GM03348 (cell line): ENCODE results near the gene TMEM178B.
"Not testable (repeated sequence)": the region's sequence is repeated elsewhere in the genome, so short reads cannot be mapped to it uniquely, and the experiment has no call there.

Experiments used
- DNase-seq: peaks from one replicate; pipeline ENCODE4 v3.0.0; 2012; ENCODE audit warnings: low spot score

Gene TMEM178B

DNA sequence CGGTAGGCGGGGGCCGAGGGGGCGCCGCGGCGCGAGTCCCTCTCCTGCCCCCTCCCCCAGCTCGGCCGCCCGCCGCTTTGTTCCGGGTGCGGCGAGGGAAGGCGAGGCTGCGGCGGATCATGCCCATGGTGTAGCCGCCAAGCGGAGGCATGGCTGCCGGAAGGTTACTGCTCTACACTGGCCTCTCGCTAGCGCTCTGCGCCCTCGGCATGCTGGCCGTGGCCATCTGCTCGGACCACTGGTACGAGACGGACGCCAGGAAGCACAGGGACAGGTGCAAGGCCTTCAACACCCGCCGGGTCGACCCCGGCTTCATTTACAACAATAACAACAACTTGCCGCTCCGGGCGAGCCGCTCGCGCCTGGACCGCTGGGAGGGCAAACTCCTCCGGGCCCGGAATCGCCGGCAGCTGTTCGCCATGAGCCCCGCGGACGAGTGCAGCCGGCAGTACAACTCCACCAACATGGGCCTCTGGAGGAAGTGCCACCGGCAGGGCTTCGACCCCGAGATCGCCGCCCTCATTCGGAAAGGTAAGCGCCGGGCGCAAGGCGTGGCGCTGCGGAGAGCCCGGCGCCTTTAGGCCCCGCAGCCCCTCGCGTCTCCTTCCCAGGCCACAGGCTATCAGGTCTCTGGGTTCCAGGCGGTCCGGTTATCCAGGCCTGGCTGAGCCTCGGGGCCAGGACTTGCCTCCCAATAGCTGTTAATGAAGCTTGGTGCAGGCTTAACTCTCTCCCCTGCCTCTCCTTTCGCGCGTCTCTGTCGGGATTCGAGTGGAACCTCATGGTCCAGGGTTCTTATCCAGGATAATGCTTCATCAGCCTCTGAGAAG, 513 bp downstream of the TMEM178B start:
- DNase-seq = peak; percentile 42

DNA sequence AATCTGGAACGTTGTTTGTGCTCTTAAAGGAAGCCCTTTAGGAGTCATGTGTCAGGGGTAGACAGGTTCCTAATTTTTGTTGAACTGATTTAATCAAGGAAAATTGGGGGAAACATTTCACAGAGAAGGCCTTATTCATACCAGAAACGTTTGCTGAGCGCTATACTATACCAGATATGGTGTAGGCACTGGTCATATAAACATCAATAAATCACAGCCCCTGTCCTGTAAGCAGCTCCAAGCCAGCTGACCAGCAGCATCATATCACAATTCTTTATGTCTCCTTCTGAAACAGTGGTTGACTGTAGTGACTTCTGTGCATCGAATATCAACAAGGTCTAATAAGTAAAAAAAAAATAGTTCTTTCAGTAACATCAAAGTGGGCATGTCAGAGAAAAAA, 1.1 kb downstream of the TMEM178B start:
- no peak for DNase-seq

DNA sequence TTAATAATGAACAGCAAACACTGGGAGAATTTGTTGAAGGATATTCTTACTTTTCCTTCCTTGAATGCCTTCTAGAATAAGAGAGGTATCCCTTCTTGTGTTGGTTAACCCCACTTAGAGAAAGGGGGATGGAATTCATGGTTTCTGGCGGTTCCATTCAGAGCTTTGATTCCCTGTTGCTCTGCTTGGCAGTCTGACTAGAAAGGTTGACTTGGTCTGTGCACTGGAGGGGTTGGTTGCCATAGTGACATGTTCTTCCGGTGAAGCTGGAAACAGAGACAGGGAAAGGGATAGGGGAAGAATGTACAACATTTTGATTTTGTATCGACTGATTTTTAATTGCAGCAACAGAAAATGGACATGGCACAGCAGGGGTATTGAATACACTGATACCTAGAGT, 2.5 kb downstream of the TMEM178B start:
- DNase-seq = no peak

DNA sequence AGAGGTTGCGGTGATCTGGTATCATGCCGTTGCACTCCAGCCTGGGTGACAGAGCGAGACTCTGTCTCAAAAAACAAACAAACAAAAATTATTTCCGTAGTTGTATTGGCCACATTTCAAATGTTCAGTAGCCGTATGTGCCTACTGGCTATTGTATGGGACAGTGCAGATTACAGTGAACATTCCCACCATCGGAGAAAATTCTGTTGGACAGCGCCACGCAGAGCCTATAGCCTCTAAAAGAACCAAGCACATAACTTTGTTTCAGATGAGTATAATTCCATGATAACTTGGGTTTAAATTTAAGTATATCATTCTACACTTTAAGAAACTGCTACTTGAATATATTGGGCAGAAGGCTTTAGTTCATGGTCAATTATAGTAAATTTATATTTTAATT, 5.4 kb downstream of the TMEM178B start:
- DNase-seq = no peak

GRCh38 chr7:141089490-141089889, 15.6 kb downstream of the TMEM178B start:
- DNase-seq = not testable (repeated sequence)

- DNase-seq = no peak
Measured at GRCh38 chr7:141094336-141095070, 20.6 kb downstream of the TMEM178B start.

DNA sequence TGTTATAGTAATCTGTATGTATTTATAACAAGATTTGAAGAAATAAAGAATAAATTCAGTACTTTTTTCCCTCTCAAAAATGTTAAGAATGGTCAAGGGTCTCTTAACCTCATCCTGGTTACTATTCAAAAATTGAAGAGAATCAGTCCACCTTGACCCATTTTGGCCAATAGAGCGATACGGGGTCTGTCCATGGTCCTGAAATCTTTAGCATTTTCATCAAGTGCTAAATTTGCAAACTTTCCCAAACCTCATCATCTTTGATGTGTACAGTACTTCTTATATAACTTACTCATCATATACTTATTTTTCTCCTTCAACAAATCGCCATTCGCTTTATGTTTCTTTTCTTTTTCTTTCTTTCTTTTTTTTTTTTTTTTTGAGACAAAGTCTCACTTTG, 23.6 kb downstream of the TMEM178B start:
- DNase-seq = peak; percentile 5

DNA sequence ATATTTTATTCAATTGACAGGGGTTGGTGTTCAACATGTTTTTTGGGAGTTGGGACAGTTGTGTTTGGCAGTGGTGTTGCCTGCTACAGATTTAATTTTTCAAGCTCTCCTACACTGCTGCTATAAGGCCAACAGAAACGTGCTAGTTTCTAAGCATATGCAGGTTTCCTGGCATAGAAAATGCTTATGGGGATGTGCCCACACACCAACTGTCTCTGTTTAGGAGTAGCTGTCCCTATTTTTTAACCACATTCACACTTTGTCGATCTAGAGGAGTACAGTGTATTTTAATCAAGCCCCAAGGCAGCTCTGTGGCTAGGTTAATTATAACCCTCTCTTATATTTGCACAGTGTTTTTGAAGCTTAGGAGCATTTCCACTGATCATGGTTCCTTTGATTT, 28.6 kb downstream of the TMEM178B start:
- no peak for DNase-seq

GRCh38 chr7:141103847-141104429, 30.1 kb downstream of the TMEM178B start:
- no peak for DNase-seq

DNA sequence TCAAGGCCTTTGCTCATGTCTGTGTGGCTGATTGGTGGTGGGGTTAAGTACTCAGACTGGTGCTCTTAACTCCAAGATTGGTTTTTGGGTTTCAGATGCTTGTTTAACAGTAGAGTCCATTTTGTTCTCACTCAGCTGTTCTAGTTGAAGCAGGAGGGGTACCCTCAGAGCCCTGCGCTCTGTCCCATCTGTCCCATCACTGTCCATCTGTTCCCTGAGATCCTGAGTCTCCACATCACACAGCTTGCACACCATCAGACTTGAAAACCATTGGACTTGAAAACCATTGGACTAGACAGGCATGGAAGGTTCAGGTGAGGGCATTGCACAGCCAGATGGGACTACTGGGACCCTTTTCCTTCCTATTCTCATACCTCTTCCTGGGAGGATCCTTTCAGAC, 39.3 kb downstream of the TMEM178B start:
- no peak for DNase-seq

GRCh38 chr7:141114029-141114664, 40.3 kb downstream of the TMEM178B start:
- no peak for DNase-seq

DNA sequence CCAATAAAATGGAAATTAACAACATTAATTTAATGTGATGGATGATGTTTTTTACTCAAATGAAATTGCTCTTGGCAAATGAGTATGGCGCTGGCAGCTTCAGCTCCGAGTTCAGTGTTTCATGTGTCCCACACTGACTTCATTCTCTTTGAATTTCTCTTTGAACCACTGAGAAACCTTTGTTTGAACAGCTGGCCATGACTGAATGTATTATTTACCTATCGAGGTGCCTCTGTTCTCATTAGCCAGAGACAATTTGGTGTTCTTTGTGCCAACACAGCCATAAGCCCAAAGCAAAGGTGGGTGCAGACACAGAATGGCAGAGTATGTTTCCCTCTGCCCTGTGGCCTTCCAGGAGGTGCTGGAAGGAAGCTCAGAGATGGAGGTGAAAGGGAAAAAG, 42.1 kb downstream of the TMEM178B start:
- DNase-seq = no peak

DNA sequence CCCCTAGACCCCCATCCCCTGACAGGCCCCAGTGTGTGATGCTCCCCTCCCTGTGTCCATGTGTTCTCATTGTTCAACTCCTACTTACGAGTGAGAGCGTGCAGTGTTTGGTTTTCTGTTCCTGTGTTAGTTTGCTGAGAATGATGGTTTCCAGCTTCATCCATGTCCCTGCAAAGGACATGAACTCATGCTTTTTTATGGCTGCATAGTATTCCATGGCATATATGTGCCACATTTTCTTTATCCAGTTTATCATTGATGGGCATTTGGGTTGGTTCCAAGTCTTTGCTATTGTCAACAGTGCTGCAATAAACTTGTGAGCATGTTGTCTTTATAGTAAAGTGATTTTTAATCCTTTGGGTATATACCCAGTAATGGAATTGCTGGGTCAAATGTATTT, 42.8 kb downstream of the TMEM178B start:
- DNase-seq = not testable (repeated sequence)

- no peak for DNase-seq
Measured at GRCh38 chr7:141118767-141119166, 44.9 kb downstream of the TMEM178B start.

- no peak for DNase-seq
Measured at GRCh38 chr7:141119187-141119586, 45.3 kb downstream of the TMEM178B start.

GRCh38 chr7:141122736-141123135, 48.9 kb downstream of the TMEM178B start:
- no peak for DNase-seq

GRCh38 chr7:141123522-141123921, 49.7 kb downstream of the TMEM178B start:
- no peak for DNase-seq

GRCh38 chr7:141126107-141126506, 52.2 kb downstream of the TMEM178B start:
- no peak for DNase-seq

GRCh38 chr7:141128506-141128905, 54.6 kb downstream of the TMEM178B start:
- no peak for DNase-seq

DNA sequence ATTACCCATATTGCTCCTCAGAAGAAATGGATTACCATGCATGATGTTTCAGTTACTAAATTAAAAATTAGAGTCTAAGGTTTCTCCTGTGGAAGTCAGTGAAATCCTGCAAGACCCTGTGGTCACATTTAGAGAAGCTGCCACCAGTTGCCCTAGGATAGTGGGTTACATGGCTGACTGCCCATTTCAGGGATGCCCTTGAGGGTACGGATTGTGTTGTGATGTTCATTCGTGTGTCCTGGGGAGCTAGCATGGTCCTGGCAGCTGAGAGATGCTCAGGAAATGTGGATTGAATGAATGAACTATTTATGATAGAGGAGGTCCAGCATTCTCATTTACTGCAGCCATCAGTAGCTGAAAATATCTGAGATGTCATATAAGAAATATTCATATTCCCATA, 55.1 kb downstream of the TMEM178B start:
- no peak for DNase-seq

DNA sequence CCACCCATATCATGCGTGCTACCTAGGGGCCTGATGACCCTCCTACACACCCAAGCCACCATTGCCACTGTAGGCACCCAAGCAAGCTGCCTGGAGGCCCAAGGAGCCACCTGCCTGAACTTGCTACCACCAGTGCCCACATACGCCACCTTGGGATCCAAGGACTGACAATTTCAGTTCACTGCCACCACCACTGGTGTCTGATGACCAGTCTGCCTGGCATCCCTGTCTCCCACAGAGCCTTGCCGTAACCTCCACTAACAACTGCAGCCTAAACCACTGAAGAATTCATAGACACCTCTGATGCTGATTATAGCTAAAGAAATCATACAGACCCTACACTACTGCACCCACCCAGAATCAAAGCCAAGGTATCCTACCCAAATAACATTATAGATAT, 58.8 kb downstream of the TMEM178B start:
- no peak for DNase-seq

- DNase-seq = no peak
Measured at GRCh38 chr7:141133646-141134045, 59.8 kb downstream of the TMEM178B start.

GRCh38 chr7:141142058-141142457, 68.2 kb downstream of the TMEM178B start:
- no peak for DNase-seq
